GM19397 (cell line): ENCODE data around the gene ICAM4.

Experiments
- ATAC-seq: cut with Tn5 transposase; IDR thresholded peaks from one replicate; pipeline ENCODE4 v1.9.1; 2021; ENCODE audit warnings: mild to moderate bottlenecking, moderate library complexity; ENCODE audit not compliant: unreplicated experiment

Gene ICAM4

GRCh38 chr19:10290357-10290875 is 3.7 kb downstream of the ICAM4 start:
- ATAC-seq = no peak

- no peak for ATAC-seq
Measured at GRCh38 chr19:10290876-10291553, 4.3 kb downstream of the ICAM4 start.

- ATAC-seq = no peak
Measured at GRCh38 chr19:10291554-10292205, 4.9 kb downstream of the ICAM4 start.

- peak; percentile 45 for ATAC-seq
Measured at GRCh38 chr19:10292206-10292788, 5.5 kb downstream of the ICAM4 start.

- no peak for ATAC-seq
Measured at GRCh38 chr19:10292789-10293636, 6.3 kb downstream of the ICAM4 start.

GRCh38 chr19:10293637-10294367 is 7.0 kb downstream of the ICAM4 start:
- ATAC-seq = no peak

- ATAC-seq = no peak
Measured at GRCh38 chr19:10294368-10294697, 7.6 kb downstream of the ICAM4 start.

GRCh38 chr19:10295305-10295846 is 8.6 kb downstream of the ICAM4 start:
- no peak for ATAC-seq

GRCh38 chr19:10295847-10296591 is 9.3 kb downstream of the ICAM4 start:
- ATAC-seq = no peak

- no peak for ATAC-seq
Measured at GRCh38 chr19:10299545-10300458, 13.0 kb downstream of the ICAM4 start.

- ATAC-seq = no peak
Measured at GRCh38 chr19:10305139-10305806, 18.5 kb downstream of the ICAM4 start.

- ATAC-seq = no peak
Measured at GRCh38 chr19:10306327-10306726, 19.6 kb downstream of the ICAM4 start.

- ATAC-seq = no peak
Measured at GRCh38 chr19:10309423-10309822, 22.7 kb downstream of the ICAM4 start, which contains the start of gene ZGLP1. Gene ZGLP1, minus strand, starts transcription at chr19:10309815.

- ATAC-seq = peak; percentile 68
Measured at GRCh38 chr19:10315335-10316214, 28.8 kb downstream of the ICAM4 start, which contains the start of gene FDX2. Gene FDX2, minus strand, starts transcription at chr19:10316015. Its CDS starts 19 bp downstream, at chr19:10315996.

GRCh38 chr19:10316229-10317044 is 29.7 kb downstream of the ICAM4 start:
- ATAC-seq = no peak
